ENCODE measurements around the gene CACUL1. TPM values are rescaled to one million over a fixed set of nuclear protein-coding genes. Genes with fewer than 3 reads are reported as not detected.

The CACUL1 gene
- total and polyA plus RNA-seq, 12 donors: 4.9 to 32.6 (median 24.4) TPM

DNA sequence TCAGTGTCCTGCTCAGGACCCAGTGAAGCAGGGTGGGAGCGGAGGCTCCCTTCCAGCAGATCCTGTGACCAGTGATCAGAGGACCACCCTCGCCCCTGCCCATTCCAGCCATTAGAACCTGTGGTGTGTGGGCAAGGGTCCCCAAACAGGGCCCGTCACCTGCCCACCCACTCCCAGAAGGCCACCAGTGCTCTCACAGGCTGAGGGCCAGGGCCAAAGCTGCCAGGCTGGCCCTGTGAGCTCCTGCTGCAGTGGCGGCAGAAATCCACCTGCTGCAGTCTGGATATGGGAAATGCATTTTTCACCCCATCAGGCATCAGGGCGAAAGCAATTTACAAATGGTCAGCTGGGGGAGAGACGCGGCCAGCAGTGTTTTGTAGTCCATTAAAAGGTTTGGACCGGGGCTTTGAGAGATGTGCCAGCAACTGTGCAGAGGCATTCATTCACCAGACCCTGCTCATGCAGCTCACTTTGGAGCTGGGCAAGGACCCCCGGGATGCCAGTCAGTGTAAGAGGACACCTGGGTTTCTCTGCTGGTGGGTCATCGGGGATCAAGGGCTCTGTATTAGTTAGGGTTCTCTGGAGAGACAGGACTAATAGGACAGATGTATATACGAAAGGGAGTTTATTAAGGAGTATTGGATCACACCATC, 84.2 kb downstream of the CACUL1 start:
- no peak overlapping the region for H3K4me3 ChIP-seq
- WGBS, 2 donors: 95 to 97% methylated on average over 11 of the region's 11 CpGs
- no peaks in the 10 kb centered on the region for H3K9me3 ChIP-seq
- no peaks in the 10 kb centered on the region for H3K27me3 ChIP-seq
- H3K4me1 ChIP-seq: peaks cover 4 to 33% (median 23%) of the 10 kb centered on the region in 9 donors
- no peak overlapping the region for H3K27ac ChIP-seq
- peaks cover 0 to 20% (median 0%) of the 10 kb centered on the region in 9 donors for H3K36me3 ChIP-seq
- TF ChIP-seq, protein P1, sequence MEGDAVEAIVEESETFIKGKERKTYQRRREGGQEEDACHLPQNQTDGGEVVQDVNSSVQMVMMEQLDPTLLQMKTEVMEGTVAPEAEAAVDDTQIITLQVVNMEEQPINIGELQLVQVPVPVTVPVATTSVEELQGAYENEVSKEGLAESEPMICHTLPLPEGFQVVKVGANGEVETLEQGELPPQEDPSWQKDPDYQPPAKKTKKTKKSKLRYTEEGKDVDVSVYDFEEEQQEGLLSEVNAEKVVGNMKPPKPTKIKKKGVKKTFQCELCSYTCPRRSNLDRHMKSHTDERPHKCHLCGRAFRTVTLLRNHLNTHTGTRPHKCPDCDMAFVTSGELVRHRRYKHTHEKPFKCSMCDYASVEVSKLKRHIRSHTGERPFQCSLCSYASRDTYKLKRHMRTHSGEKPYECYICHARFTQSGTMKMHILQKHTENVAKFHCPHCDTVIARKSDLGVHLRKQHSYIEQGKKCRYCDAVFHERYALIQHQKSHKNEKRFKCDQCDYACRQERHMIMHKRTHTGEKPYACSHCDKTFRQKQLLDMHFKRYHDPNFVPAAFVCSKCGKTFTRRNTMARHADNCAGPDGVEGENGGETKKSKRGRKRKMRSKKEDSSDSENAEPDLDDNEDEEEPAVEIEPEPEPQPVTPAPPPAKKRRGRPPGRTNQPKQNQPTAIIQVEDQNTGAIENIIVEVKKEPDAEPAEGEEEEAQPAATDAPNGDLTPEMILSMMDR (IDR thresholded peaks at IDR 0.05): no peak
- intact Hi-C loops (cut with DNase I): no loop called here
- no peak for ATAC-seq
- DNase-seq: no peak

- ATAC-seq (no peak), DNase-seq (no peak)
- 69 to 73% methylated on average over 3 of the region's 3 CpGs for WGBS, 2 donors
- H3K36me3 ChIP-seq: peaks cover 0 to 17% (median 0%) of the 10 kb centered on the region in 9 donors
- H3K4me1 ChIP-seq: peaks cover 4 to 33% (median 23%) of the 10 kb centered on the region in 9 donors
- H3K27me3 ChIP-seq: peaks cover 0 to 4% (median 0%) of the 10 kb centered on the region in 7 donors
- intact Hi-C loops (cut with DNase I): no loop called here
- H3K9me3 ChIP-seq: no peaks in the 10 kb centered on the region
- peak overlapping the region in 1 of 10 donors; percentile 21 for H3K4me3 ChIP-seq
- TF ChIP-seq, protein P1 (IDR thresholded peaks at IDR 0.05): no peak
- H3K27ac ChIP-seq: peak overlapping the region in 1 of 10 donors; percentile 31
Observed at GRCh38 chr10:118669835-118670234, 84.9 kb downstream of the CACUL1 start.

DNA sequence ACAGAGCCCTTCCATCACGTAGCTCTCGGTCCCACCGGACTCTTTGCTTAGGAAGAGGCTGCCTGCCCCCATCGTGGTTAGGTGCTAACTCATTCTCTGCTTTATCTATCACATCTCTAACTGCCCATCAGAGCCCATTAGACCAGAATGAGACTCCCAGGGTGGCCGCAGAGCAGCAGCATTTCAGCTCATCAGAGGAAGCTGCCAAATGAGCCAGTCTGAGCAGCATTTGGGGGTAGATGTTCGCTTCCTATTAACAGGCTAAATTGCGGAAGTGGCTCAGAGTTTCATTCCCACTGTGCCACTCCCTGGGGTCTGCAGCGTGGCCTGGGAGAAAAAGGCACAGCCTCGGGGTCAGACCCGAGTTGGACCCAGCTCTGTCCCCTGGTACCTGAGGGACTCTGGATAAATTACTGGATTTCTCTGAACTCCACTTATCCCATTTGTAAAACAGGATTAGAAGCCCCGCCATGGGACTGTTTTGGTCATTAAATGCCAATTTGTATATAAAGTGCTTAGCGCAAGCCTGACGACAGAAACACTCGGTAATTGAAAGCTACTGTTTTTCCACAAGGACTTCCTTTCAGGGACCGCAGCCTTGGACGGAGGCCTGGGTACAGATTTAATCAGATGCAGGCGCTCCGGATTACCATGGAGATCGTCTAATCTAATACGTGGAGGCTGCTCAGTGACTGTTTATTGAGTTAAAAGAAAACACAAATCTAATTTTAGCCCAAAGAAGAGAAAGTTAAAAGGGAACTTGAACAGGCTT, 85.6 kb downstream of the CACUL1 start:
- H3K4me3 ChIP-seq: peak overlapping the region in 1 of 10 donors; percentile 21
- peak in 5 of 8 donors; percentile 61 to 74 (median 64) for ATAC-seq
- no peaks in the 10 kb centered on the region for H3K9me3 ChIP-seq
- H3K27ac ChIP-seq: peak overlapping the region in 2 of 10 donors; percentile 51 to 61
- peaks cover 4 to 33% (median 23%) of the 10 kb centered on the region in 9 donors for H3K4me1 ChIP-seq
- H3K27me3 ChIP-seq: peaks cover 0 to 10% (median under 1%) of the 10 kb centered on the region in 7 donors
- WGBS, 2 donors: 25 to 41% methylated on average over 20 of the region's 20 CpGs
- intact Hi-C loops (cut with DNase I): no loop called here
- peak in 1 of 2 donors; percentile 38 for DNase-seq
- TF ChIP-seq, protein P1 (IDR thresholded peaks at IDR 0.05): no peak
- peaks cover 0 to 12% (median 0%) of the 10 kb centered on the region in 9 donors for H3K36me3 ChIP-seq

GRCh38 chr10:118668228-118668952, 86.4 kb downstream of the CACUL1 start:
- ATAC-seq (peak in 1 of 8 donors; percentile 39), DNase-seq (no peak)
- WGBS, 2 donors: 70 to 71% methylated on average over 9 of the region's 9 CpGs

More at GRCh38 chr10:118668228-118668952, 86.4 kb downstream of the CACUL1 start:
- H3K27ac ChIP-seq: no peak overlapping the region
- TF ChIP-seq, protein P1 (IDR thresholded peaks at IDR 0.05): no peak
- intact Hi-C loops (cut with DNase I): no loop called here
- no peak overlapping the region for H3K4me3 ChIP-seq
- H3K4me1 ChIP-seq: peaks cover 4 to 33% (median 23%) of the 10 kb centered on the region in 9 donors
- peaks cover 0 to 18% (median 8%) of the 10 kb centered on the region in 7 donors for H3K27me3 ChIP-seq
- H3K9me3 ChIP-seq: no peaks in the 10 kb centered on the region
- peaks cover 0 to 4% (median 0%) of the 10 kb centered on the region in 9 donors for H3K36me3 ChIP-seq
